Measurements from ENCODE around the gene NUP153.

- TF ChIP-seq CTCF (IDR thresholded peaks at IDR 0.05) (no peak), POLR2A (IDR thresholded peaks at IDR 0.05) (no peak)
These were observed 34.5 kb downstream of the NUP153 start for GRCh38 chr6:17672064-17672718.

Data from sigmoid colon (tissue), 3 donors.